Kidney (tissue), 14 donors: ENCODE measurements around the gene IFIT2. TPM values are rescaled to one million over a fixed set of nuclear protein-coding genes. Genes with fewer than 3 reads are reported as not detected.
A peak's percentile ranks its signal among the peaks of the same experiment; 100 is the strongest.

Experiments used
- DNase-seq, 5 donors: peaks; one replicate each; pipeline ENCODE4 v3.0.0-alpha.2; 2013 to 2020
- FAIRE-seq: peaks from 2 replicates; lab custom pipeline; 2012; peaks lifted over from hg19 to GRCh38; lab: Jason Lieb, UNC
- H3K27ac ChIP-seq, 2 donors: one replicate each; pipeline ENCODE4 v1.7.0; 2013; ENCODE audit warnings: low read depth in 2 of 2, low read length in 2 of 2, inconsistent platforms in 1 of 2
- H3K27me3 ChIP-seq: one replicate; pipeline ENCODE4 v1.7.1; 2013; ENCODE audit warnings: low read length, inconsistent platforms; ENCODE audit not compliant: control insufficient read depth, insufficient read depth
- H3K36me3 ChIP-seq, 3 donors: one replicate each; pipeline versions ENCODE4 v1.7.0 to v1.7.1; 2013; ENCODE audit warnings: low read length in 3 of 3, control low read depth in 1 of 3, inconsistent platforms in 1 of 3; ENCODE audit not compliant: insufficient read depth in 3 of 3, control insufficient read depth in 2 of 3
- H3K4me1 ChIP-seq, 3 donors: one replicate each; pipeline versions ENCODE4 v1.7.0 to v1.7.1; 2013; ENCODE audit warnings: low read length in 3 of 3, inconsistent platforms in 1 of 3, low read depth in 1 of 3; ENCODE audit not compliant: control insufficient read depth in 2 of 3, insufficient read depth in 2 of 3
- H3K4me3 ChIP-seq, 3 donors: one replicate each; pipeline versions ENCODE4 v1.7.0 to v1.8.1; 2013; ENCODE audit warnings: low read length in 3 of 3, control low read depth in 1 of 3, inconsistent platforms in 1 of 3
- H3K9ac ChIP-seq, 3 donors: one replicate each; pipeline versions ENCODE4 v1.7.0 to v1.7.1; 2013; ENCODE audit warnings: low read length in 3 of 3, control low read depth in 1 of 3, inconsistent platforms in 1 of 3
- H3K9me3 ChIP-seq, 3 donors: one replicate each; pipeline versions ENCODE4 v1.7.0 to v1.7.1; 2013; ENCODE audit warnings: low read length in 3 of 3, control low read depth in 1 of 3, inconsistent platforms in 1 of 3; ENCODE audit not compliant: control insufficient read depth in 2 of 3, insufficient read depth in 1 of 3
- intact Hi-C: fragments of 100-400 bp; cut with DNase I; formaldehyde crosslinking; loops from one replicate; pipeline ENCODE4 v1.11.1; 2022
- polyA plus RNA-seq: library from polyadenylated mRNA; stranded (reverse); fragments of 350-450 nt; fragmentation: Illumina TruSeq; extraction: RNeasy Lipid Tissue Mini Kit (QIAGEN cat#74804); gene quantifications from one replicate; pipeline ENCODE4 v1.2.3, GENCODE V29; 2014; ENCODE audit warnings: low read depth, low replicate concordance; ENCODE audit not compliant: insufficient read depth
- total RNA-seq: library from RNA; stranded (reverse); fragmentation: NEBNext Ultra II Directional; extraction: Animal tissue kit (Norgen Biotek cat#: 25700); gene quantifications from one replicate; pipeline ENCODE4 v1.2.1, GENCODE V29; 2021
- TF ChIP-seq, protein P1 (sequence below): IDR thresholded peaks from 3 replicates; pipeline ENCODE4 v1.5.1; 2012; ENCODE audit warnings: mild to moderate bottlenecking, moderate library complexity, borderline replicate concordance; ENCODE audit not compliant: insufficient read depth; ENCODE audit errors: extremely low read depth
- donor health status: control.
- donor health status: control.
- donor health status: control.
- donor health status: control.
- donor health status: control.
- donor health status: DM: yes; HTN: yes; CAD: no.
- donor health status: Normal renal cell carcinoma (clear cell type).

The IFIT2 gene
- total and polyA plus RNA-seq, 2 donors from 2014 or later = 6.9 to 12.2 TPM

DNA sequence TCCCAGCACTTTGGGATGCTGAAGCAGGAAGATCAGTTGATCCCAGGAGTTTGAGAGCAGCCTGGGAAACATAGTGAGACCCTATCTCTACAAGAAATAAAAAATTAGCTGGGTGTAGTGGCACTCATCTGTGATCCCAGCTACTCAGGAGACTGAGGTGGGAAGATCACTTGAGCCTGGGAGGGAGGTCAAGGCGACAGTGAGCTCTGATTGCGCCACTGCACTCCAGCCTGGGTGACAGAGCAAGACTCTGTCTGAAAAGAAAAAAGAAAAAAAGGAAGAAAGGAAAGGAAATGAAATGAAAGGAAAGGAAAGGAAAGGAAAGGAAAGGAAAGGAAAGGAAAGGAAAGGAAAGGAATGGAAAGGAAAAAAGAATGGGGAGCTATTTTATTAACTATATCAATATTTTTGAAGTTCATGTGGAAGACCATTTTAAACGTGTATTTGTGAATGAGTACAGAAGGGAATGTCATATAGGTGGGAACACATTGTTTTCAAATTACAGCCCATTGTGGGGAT lies 7.1 kb upstream of the IFIT2 start:
- Histone ChIP-seq H3K36me3 (no peaks in the 10 kb centered on the region), H3K9me3 (no peaks in the 10 kb centered on the region), H3K9ac (no peak overlapping the region), H3K4me3 (no peak overlapping the region), H3K4me1 (peaks cover 0 to 4% (median 0%) of the 10 kb centered on the region in 3 donors), H3K27ac (no peak overlapping the region), H3K27me3 (no peaks in the 10 kb centered on the region)
- DNase-seq (no peak), FAIRE-seq (no peak)
- TF ChIP-seq, protein P1, sequence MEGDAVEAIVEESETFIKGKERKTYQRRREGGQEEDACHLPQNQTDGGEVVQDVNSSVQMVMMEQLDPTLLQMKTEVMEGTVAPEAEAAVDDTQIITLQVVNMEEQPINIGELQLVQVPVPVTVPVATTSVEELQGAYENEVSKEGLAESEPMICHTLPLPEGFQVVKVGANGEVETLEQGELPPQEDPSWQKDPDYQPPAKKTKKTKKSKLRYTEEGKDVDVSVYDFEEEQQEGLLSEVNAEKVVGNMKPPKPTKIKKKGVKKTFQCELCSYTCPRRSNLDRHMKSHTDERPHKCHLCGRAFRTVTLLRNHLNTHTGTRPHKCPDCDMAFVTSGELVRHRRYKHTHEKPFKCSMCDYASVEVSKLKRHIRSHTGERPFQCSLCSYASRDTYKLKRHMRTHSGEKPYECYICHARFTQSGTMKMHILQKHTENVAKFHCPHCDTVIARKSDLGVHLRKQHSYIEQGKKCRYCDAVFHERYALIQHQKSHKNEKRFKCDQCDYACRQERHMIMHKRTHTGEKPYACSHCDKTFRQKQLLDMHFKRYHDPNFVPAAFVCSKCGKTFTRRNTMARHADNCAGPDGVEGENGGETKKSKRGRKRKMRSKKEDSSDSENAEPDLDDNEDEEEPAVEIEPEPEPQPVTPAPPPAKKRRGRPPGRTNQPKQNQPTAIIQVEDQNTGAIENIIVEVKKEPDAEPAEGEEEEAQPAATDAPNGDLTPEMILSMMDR = no peak
- intact Hi-C loops = no loop called here

DNA sequence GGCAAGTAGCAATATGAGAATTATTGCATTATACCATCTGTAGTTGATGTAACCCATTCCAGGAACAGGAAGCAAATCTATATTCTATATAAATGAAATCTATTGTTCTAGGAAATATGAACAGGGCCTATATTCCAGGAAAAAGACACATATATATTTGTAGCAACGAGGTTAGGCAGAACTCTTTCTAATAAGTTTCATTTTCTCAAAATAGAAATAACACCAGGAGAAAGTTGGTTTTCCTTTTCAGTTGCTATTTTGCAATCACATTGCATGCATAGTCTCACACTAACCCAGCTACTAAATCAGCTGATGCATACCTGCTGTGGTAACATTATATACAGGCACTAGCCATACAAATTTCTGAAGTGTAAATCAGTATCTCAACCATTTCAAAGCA lies 6.2 kb upstream of the IFIT2 start:
- Histone ChIP-seq H3K9me3 (no peaks in the 10 kb centered on the region), H3K27me3 (no peaks in the 10 kb centered on the region), H3K9ac (no peak overlapping the region), H3K27ac (peak overlapping the region in 1 of 2 donors; percentile 53), H3K4me1 (peaks cover 0 to 4% (median 2%) of the 10 kb centered on the region in 3 donors), H3K4me3 (no peak overlapping the region), H3K36me3 (no peaks in the 10 kb centered on the region)
- TF ChIP-seq, protein P1 = no peak
- FAIRE-seq (no peak), DNase-seq (no peak)
- intact Hi-C loops = no loop called here

DNA sequence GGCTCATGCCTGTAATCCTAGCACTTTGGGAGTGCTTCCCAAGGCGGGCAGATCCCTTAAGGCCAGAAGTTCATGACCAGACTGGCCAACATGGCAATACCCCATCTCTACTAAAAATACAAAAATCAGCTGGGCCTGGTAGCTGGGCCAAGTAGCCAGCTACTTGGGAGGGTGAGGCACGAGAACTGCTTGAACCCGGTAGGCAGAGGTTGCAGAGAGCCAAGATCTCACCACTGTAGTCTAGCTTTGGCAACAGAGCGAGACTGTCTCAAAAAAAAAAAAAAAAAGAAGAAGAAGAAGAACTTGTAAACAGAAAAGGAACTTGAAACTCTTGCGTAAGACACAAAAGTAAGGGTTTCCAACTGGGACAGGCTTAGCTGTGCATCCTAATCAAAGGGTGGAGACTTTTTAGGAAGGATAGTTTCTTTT lies 5.6 kb upstream of the IFIT2 start:
- Histone ChIP-seq H3K9me3 (no peaks in the 10 kb centered on the region), H3K4me3 (no peak overlapping the region), H3K27ac (peak overlapping the region; percentile 53 to 57), H3K9ac (no peak overlapping the region), H3K27me3 (no peaks in the 10 kb centered on the region), H3K4me1 (peaks cover 3 to 9% (median 7%) of the 10 kb centered on the region in 3 donors), H3K36me3 (no peaks in the 10 kb centered on the region)
- DNase-seq (no peak), FAIRE-seq (peak; percentile 81)
- TF ChIP-seq, protein P1 = no peak
- intact Hi-C loops = no loop called here

DNA sequence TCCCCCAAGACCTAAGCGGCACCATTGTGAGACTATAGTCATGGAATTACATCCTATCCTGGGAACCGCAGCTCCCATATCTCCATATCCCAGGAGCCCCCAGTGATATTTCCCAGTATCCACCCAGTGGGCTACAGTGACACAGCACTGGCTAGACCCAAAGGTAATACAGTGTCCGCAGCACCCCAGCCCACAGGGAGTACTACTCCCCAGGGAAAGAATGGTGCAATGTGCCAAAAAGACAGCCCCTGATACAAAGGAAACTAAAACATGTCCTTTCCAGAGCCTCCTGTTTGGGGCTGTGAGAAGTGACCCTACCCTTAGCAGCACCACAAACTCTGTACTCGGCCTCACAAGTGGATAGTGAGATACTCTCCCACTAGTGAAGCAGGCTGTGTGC lies 4.5 kb upstream of the IFIT2 start:
- Histone ChIP-seq H3K27me3 (no peaks in the 10 kb centered on the region), H3K4me1 (peaks cover 4 to 10% (median 7%) of the 10 kb centered on the region in 3 donors), H3K36me3 (no peaks in the 10 kb centered on the region), H3K9ac (no peak overlapping the region), H3K27ac (no peak overlapping the region), H3K4me3 (no peak overlapping the region), H3K9me3 (no peaks in the 10 kb centered on the region)
- TF ChIP-seq, protein P1 = no peak
- DNase-seq (no peak), FAIRE-seq (no peak)
- intact Hi-C loops = no loop called here
